ENCODE results near the gene PACRG. TPM values are rescaled to one million over a fixed set of nuclear protein-coding genes. Genes with fewer than 3 reads are reported as not detected.
A peak's percentile ranks its signal among the peaks of the same experiment; 100 is the strongest.

The PACRG gene
- total and polyA plus RNA-seq, 2 of the 8 experiments (the other 6 are each of a cell fraction or from before 2014, with no cell fraction given) = 0.44 to 0.54 TPM

DNA sequence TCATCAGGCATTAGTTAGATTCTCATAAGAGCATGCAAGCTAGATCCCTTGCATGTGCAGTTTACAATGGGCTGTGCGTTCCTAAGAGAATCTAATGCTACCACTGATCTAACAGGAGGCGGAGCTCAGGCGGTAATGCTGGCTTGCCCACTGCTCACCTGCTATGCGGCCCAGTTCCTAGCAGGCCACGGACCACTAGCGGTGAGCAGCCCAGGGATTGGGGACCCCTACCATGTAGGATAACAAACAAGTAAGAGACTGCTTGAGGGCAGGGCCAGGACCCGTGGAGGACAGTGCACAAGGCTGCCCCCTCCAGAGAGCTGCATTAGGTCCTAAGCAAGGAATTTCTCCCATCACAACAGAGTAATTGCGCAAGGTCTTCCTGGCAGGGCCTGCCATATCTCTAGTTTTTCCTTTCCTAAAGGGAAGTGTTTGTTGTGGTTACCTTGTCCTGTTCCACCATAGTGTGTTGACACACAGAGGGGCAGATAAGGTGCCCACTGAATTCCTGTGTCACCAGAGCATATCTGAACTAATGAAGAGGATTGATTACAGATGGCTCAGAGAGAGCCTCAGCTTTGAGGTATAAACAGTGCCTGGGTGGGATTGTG is 58.0 kb downstream of the PACRG start:
- Histone ChIP-seq H4K5ac (ENCODE audit: insufficient read length, low read depth, low read length) (no peak overlapping the region), H3K23ac (ENCODE audit: insufficient read length) (no peak overlapping the region), H3K14ac (ENCODE audit: insufficient read length) (no peak overlapping the region), H3K4me2 (ENCODE audit: insufficient read depth in 1 of 2, low read depth in 2 of 2, low read length in 2 of 2) (no peak overlapping the region), H4K8ac (ENCODE audit: extremely low read depth, insufficient read depth, low read length) (no peak overlapping the region), H3K56ac (replicated peaks; ENCODE audit: insufficient read length, low read depth, low read length) (no peak overlapping the region), H3K79me1 (ENCODE audit: low read depth, low read length) (no peaks in the 10 kb centered on the region), H3K9me3 (ENCODE audit: insufficient read depth in 2 of 2, low read depth in 1 of 2, low read length in 1 of 2) (peaks cover 0 to 6% of the 10 kb centered on the region in 2 experiments; a peak in 2 of 4 replicates), H4K20me1 (replicated peaks in 1 of 2; ENCODE audit: control insufficient read depth in 1 of 2, insufficient read depth in 2 of 2, low read length in 2 of 2) (no peaks in the 10 kb centered on the region), H2BK120ac (replicated peaks; ENCODE audit: low read depth, low read length) (no peak overlapping the region), H3K18ac (ENCODE audit: extremely low read depth, low read length) (no peak overlapping the region), H3K27me3 (replicated peaks in 1 of 4; ENCODE audit: control insufficient read depth in 3 of 4, extremely low read depth in 1 of 4, insufficient read depth in 3 of 4, low read length in 3 of 4) (no peaks in the 10 kb centered on the region), H3K79me2 (ENCODE audit: control insufficient read depth in 1 of 2, insufficient read depth in 2 of 2, low read length in 2 of 2) (no peaks in the 10 kb centered on the region), H3K27ac (ENCODE audit: low read depth, low read length) (no peak overlapping the region), H3K23me2 (ENCODE audit: low read depth, low read length) (no peaks in the 10 kb centered on the region), H4K91ac (replicated peaks; ENCODE audit: insufficient read length, low read length) (no peak overlapping the region), H2AK5ac (ENCODE audit: low read depth, low read length) (no peak overlapping the region), H3K4me3 (ENCODE audit: extremely low read depth in 1 of 4, insufficient read depth in 2 of 4, low read depth in 3 of 4, low read length in 4 of 4) (no peak overlapping the region), H2BK5ac (ENCODE audit: low read depth, low read length) (no peak overlapping the region), H3K4me1 (replicated peaks in 1 of 4; ENCODE audit: control insufficient read depth in 3 of 4, insufficient read depth in 4 of 4, low read length in 3 of 4) (no peaks in the 10 kb centered on the region), H3K9ac (replicated peaks in 1 of 4; ENCODE audit: extremely low read depth in 1 of 4, low read depth in 3 of 4, low read length in 3 of 4) (no peak overlapping the region), H2BK20ac (ENCODE audit: low read length) (no peak overlapping the region), H2BK15ac (ENCODE audit: low read length) (no peak overlapping the region), H2AFZ (ENCODE audit: low read length) (no peak overlapping the region; the same call in 1 of the 2 replicates), H3K36me3 (ENCODE audit: control insufficient read depth in 2 of 4, insufficient read depth in 4 of 4, low read length in 3 of 4) (no peaks in the 10 kb centered on the region), H3K4ac (replicated peaks; ENCODE audit: insufficient read length, low read depth, low read length) (no peak overlapping the region), H2BK12ac (ENCODE audit: low read depth, low read length) (no peak overlapping the region)
- TF ChIP-seq CBX5 (IDR thresholded peaks at IDR 0.05; ENCODE audit: low read depth, low read length) = no peak
- TF ChIP-seq CEBPB (IDR thresholded peaks at IDR 0.05; ENCODE audit: low read depth, low read length) = peak; percentile 95
- no peak for TF ChIP-seq JUND (IDR thresholded peaks at IDR 0.05; ENCODE audit: low read length)
- TF ChIP-seq TBP (IDR thresholded peaks at IDR 0.05; ENCODE audit: low read depth, low read length) = no peak
- no peak for TF ChIP-seq MAFK (IDR thresholded peaks at IDR 0.05; ENCODE audit: low read depth, low read length)
- FAIRE-seq = no peak
- 94% methylated on average over 8 of the region's 8 CpGs; no CpG with 5 or more reads in 1 of the 2 experiments for WGBS, 2 experiments (ENCODE audit: extremely low coverage in 1 of 2, insufficient coverage in 1 of 2, insufficient read length in 1 of 2, insufficient replicate concordance in 2 of 2, low coverage in 1 of 2, low lambda C conversion rate in 2 of 2, missing lambda C conversion rate in 1 of 2)
- POLR2A ChIA-PET (ENCODE audit: partially characterized antibody) = interaction anchor here (0.5 kb wide), 1 partner anchor 80 kb away, joined by 3 read pairs; no protein-coding TSS in a partner anchor
- DNase-seq (ENCODE audit: low read depth in 1 of 2, low spot score in 2 of 2) = no peak
- CTCF ChIA-PET (ENCODE audit: partially characterized antibody) = no interaction called here
